K562 (cell line): ENCODE data around the gene FHDC1. TPM values are rescaled to one million over a fixed set of nuclear protein-coding genes. Genes with fewer than 3 reads are reported as not detected.

ENCODE experiments used
- ATAC-seq: fragments of 200-7000 bp; cut with Tn5 transposase; 3 replicates; pipeline ENCODE4 v1.9.1; 2020; ENCODE audit warnings: moderate library complexity
- BruUV-seq: library from RNA; stranded (reverse); fragments of 400-500 nt; replicated peaks from 2 replicates; lab custom pipeline; 2021; lab: Mats Ljungman, UMichigan
- CTCF ChIA-PET: fragments of 300-600 bp; formaldehyde crosslinking; extraction: SDS; loops from one replicate; lab custom pipeline; 2021; ENCODE audit warnings: low intra/inter-chr PET ratio; lab: Yijun Ruan, JAX
- POLR2A ChIA-PET: fragments of 300-600, 350-650 bp; sonication (Branson Sonifier 250); formaldehyde crosslinking; extraction: SDS; loops from one replicate; lab custom pipeline; 2021; ENCODE audit warnings: antibody characterized with exemption, inconsistent platforms; lab: Yijun Ruan, JAX
- DNase-seq, 4 experiments: peaks; one replicate each; pipeline versions ENCODE4 v3.0.0 to v3.0.0-alpha.2; 2011 to 2018; ENCODE audit warnings: low spot score in 3 of 4, mixed read lengths in 3 of 4; ENCODE audit errors: extremely low read depth in 1 of 4
- FAIRE-seq: peaks from 2 replicates; lab custom pipeline; 2011; peaks lifted over from hg19 to GRCh38; lab: Jason Lieb, UNC
- H2AFZ ChIP-seq: 2 replicates; pipeline ENCODE4 v1.6.0; 2011; ENCODE audit warnings: low read depth, low read length, control low read depth, inconsistent platforms
- H3K27ac ChIP-seq: fragments of 200-600 bp; 3 replicates; pipeline ENCODE4 v1.8.0; 2011; ENCODE audit warnings: low read depth, mild to moderate bottlenecking, control low read depth, inconsistent platforms, low read length, moderate library complexity, mixed read lengths; ENCODE audit errors: extremely low read depth
- H3K27me3 ChIP-seq, 2 experiments: fragments of 300-600 bp in 1 of 2; 2 replicates in 1 of 2; 3 replicates in 1 of 2; pipeline versions ENCODE4 v1.6.0 to v1.8.0; 2011; ENCODE audit warnings: inconsistent platforms in 2 of 2, low read length in 2 of 2, mild to moderate bottlenecking in 1 of 2, mixed read lengths in 1 of 2, moderate library complexity in 1 of 2; ENCODE audit not compliant: control insufficient read depth in 2 of 2, insufficient read depth in 2 of 2
- H3K36me3 ChIP-seq: fragments of 300-600 bp; 3 replicates; pipeline ENCODE4 v1.8.0; 2011; ENCODE audit warnings: mild to moderate bottlenecking, low read length, inconsistent platforms; ENCODE audit not compliant: control insufficient read depth, insufficient read depth
- H3K4me1 ChIP-seq, 2 experiments: fragments of 200-600 bp in 1 of 2; replicated peaks in 1 of 2; 2 replicates in 1 of 2; 3 replicates in 1 of 2; pipeline versions ENCODE4 v1.5.1 to v1.8.0; 2011; ENCODE audit warnings: inconsistent platforms in 2 of 2, low read length in 2 of 2, mild to moderate bottlenecking in 1 of 2, mixed read lengths in 1 of 2, moderate library complexity in 1 of 2; ENCODE audit not compliant: control insufficient read depth in 2 of 2, insufficient read depth in 2 of 2
- H3K4me2 ChIP-seq: 2 replicates; pipeline ENCODE4 v1.6.1; 2011; ENCODE audit warnings: low read length, control low read depth, inconsistent platforms, mixed read lengths; ENCODE audit not compliant: insufficient read depth
- H3K4me3 ChIP-seq: fragments of 200-600 bp; sonication (generic), shearing (Covaris generic); 2 replicates; pipeline ENCODE4 v1.5.1; 2016; ENCODE audit warnings: control low read depth, inconsistent platforms
- H3K79me2 ChIP-seq: fragments of 200-600 bp; 3 replicates; pipeline ENCODE4 v1.8.0; 2011; ENCODE audit warnings: low read length, inconsistent platforms; ENCODE audit not compliant: control insufficient read depth, insufficient read depth
- H3K9ac ChIP-seq, 2 experiments: 2 replicates each; pipeline versions ENCODE4 v1.6.0 to v1.6.1; 2011; ENCODE audit warnings: low read depth in 2 of 2, low read length in 2 of 2, control low read depth in 1 of 2, inconsistent platforms in 1 of 2, mild to moderate bottlenecking in 1 of 2, mixed read lengths in 1 of 2; ENCODE audit not compliant: insufficient read depth in 1 of 2
- H3K9me1 ChIP-seq: one replicate; pipeline ENCODE4 v1.6.0; 2011; ENCODE audit warnings: inconsistent platforms, mild to moderate bottlenecking, low read length, moderate library complexity; ENCODE audit not compliant: control insufficient read depth, insufficient read depth
- H3K9me3 ChIP-seq: replicated peaks from 2 replicates; pipeline ENCODE4 v1.5.1; 2011; ENCODE audit warnings: low read depth, low read length, inconsistent platforms; ENCODE audit not compliant: control insufficient read depth, insufficient read depth
- H4K20me1 ChIP-seq: replicated peaks from 2 replicates; pipeline ENCODE4 v1.6.1; 2011; ENCODE audit warnings: low read length, inconsistent platforms, mixed read lengths; ENCODE audit not compliant: control insufficient read depth, insufficient read depth
- AFF4 ChIP-seq: sonication (generic); formaldehyde crosslinking; IDR thresholded peaks from 2 replicates; pipeline ENCODE4 v1.8.0; 2023; ENCODE audit warnings: mild to moderate bottlenecking, missing genetic modification reagents
- CREB3 ChIP-seq: fragments of 450-650 bp; conservative IDR thresholded peaks from 2 replicates; pipeline ENCODE4 v1.6.1; 2016; ENCODE audit warnings: missing genetic modification characterization, low read depth, mild to moderate bottlenecking, missing compliant biosample characterization, moderate library complexity
- FOXA3 ChIP-seq, 2 experiments: fragments of 450-650 bp in 1 of 2; sonication (generic) in 1 of 2; formaldehyde crosslinking; IDR thresholded peaks in 1 of 2; conservative IDR thresholded peaks in 1 of 2; 2 replicates each; pipeline versions ENCODE4 v1.4.0 to v1.8.0; 2020 to 2022; ENCODE audit warnings: mild to moderate bottlenecking in 2 of 2, missing genetic modification reagents in 1 of 2
- GABPB1 ChIP-seq: sonication (generic); formaldehyde crosslinking; IDR thresholded peaks from 2 replicates; pipeline ENCODE4 v1.8.0; 2022; ENCODE audit warnings: mild to moderate bottlenecking, missing genetic modification reagents
- HINFP ChIP-seq: fragments of 450-650 bp; conservative IDR thresholded peaks from 2 replicates; pipeline ENCODE4 v1.6.1; 2016; ENCODE audit warnings: missing genetic modification characterization, low read depth, mild to moderate bottlenecking, control low read depth, missing compliant biosample characterization
- JUND ChIP-seq, 2 experiments: IDR thresholded peaks; 2 replicates in 1 of 2; 3 replicates in 1 of 2; pipeline ENCODE4 v1.6.1; 2011; ENCODE audit warnings: borderline replicate concordance in 2 of 2, low read depth in 2 of 2, low read length in 2 of 2, improper control_type of control experiment in 1 of 2, missing biosample characterization in 1 of 2, missing genetic modification characterization in 1 of 2, missing genetic modification reagents in 1 of 2
- KAT7 ChIP-seq: sonication (generic); formaldehyde crosslinking; IDR thresholded peaks from 2 replicates; pipeline ENCODE4 v1.8.0; 2022; ENCODE audit warnings: missing genetic modification reagents, mild to moderate bottlenecking, borderline replicate concordance
- NFE2 ChIP-seq: IDR thresholded peaks from 2 replicates; pipeline ENCODE4 v1.6.1; 2014; ENCODE audit warnings: antibody characterized with exemption, low read depth
- RCOR1 ChIP-seq, 2 experiments: IDR thresholded peaks; 2 replicates each; pipeline ENCODE4 v1.6.1; 2012; ENCODE audit warnings: low read depth in 2 of 2, low read length in 2 of 2, borderline replicate concordance in 1 of 2, improper control_type of control experiment in 1 of 2
- TCF3 ChIP-seq: sonication (generic); formaldehyde crosslinking; IDR thresholded peaks from 2 replicates; pipeline ENCODE4 v1.4.0; 2020; ENCODE audit warnings: mild to moderate bottlenecking, missing genetic modification reagents
- ZFP36 ChIP-seq: fragments of 150-350 bp; IDR thresholded peaks from 2 replicates; pipeline ENCODE4 v1.6.1; 2018; ENCODE audit warnings: low read length, low read depth; ENCODE audit not compliant: partially characterized antibody
- WGBS: fragments of 100-300 bp; shearing (Covaris generic); methylation state at CpG from one replicate; pipeline ENCODE4 v1.1.6; 2016; ENCODE audit warnings: low coverage, mixed read lengths; ENCODE audit not compliant: insufficient coverage; ENCODE audit errors: missing lambda C conversion rate; 5-methylcytosine and 5-hydroxymethylcytosine counted together
- in situ Hi-C: fragments of 300-500 bp; cut with MboI; formaldehyde crosslinking; loops from 4 replicates; pipeline ENCODE4 v1.15.0; 2018; ENCODE audit warnings: inconsistent platforms, mixed read lengths
- intact Hi-C: fragments of 100-400 bp; cut with micrococcal nuclease; formaldehyde crosslinking; loops from 2 replicates; pipeline ENCODE4 v1.14.2; 2022
- polyA plus RNA-seq, 8 experiments: library from polyadenylated mRNA; depleted of rRNA in 4 of 8; stranded (reverse) in 5 of 8; unstranded in 3 of 8; fragments of >200 nt; fragmentation: Nextera tagmentation in 2 of 8; fragmentation: Illumina TruSeq in 1 of 8; extraction: Ambion mirVana in 2 of 8; extraction: Trizol in 1 of 8; gene quantifications; 2 replicates each; pipeline versions ENCODE4 v1.2.1 to v1.2.3, GENCODE V29; 2011 to 2014; ENCODE audit warnings: inconsistent platforms in 1 of 8, missing spikeins in 1 of 8
- total RNA-seq, 7 experiments: library from RNA; depleted of rRNA in 6 of 7; stranded (reverse); fragments of >200 nt in 6 of 7; fragmentation: Illumina TruSeq in 2 of 7; extraction: Trizol in 2 of 7; gene quantifications; 2 replicates each; pipeline versions ENCODE4 v1.2.1 to v1.2.3, GENCODE V29; 2011 to 2021; ENCODE audit warnings: low replicate concordance in 1 of 7

The FHDC1 gene
- total and polyA plus RNA-seq, 9 of the 15 experiments (the other 6 are each of a cell fraction or from before 2014, with no cell fraction given): 0.01 to 0.43 (median 0.07) TPM

GRCh38 chr4:152956650-152957436 lies 20.7 kb downstream of the FHDC1 start:
- peak; percentile 88 for ATAC-seq
- peak; percentile 75 for FAIRE-seq
- TF ChIP-seq NFE2 (peak; percentile 22; the same call in 1 of the 2 replicates), TCF3 (CRISPR knock-in tag) (0 out of 2 replicates have a peak, but pooled peaks have one; percentile 13), FOXA3 (CRISPR knock-in tag; conservative IDR thresholded peaks at IDR 0.05 in 1 of 2, IDR thresholded peaks at IDR 0.05 in 1 of 2) (peak; percentile 83 to 99), JUND (IDR thresholded peaks at IDR 0.05; ENCODE audit: borderline replicate concordance, low read depth, low read length) (0 out of 2 replicates have a peak, but pooled peaks have one; percentile 6), JUND (tag; IDR thresholded peaks at IDR 0.05; ENCODE audit: borderline replicate concordance, low read depth, low read length) (no peak; the same call in 2 of the 3 replicates), KAT7 (CRISPR knock-in tag) (0 out of 2 replicates have a peak, but pooled peaks have one; percentile 36), ZFP36 (peak; percentile 14), RCOR1 (IDR thresholded peaks at IDR 0.05; ENCODE audit: borderline replicate concordance in 1 of 2, low read depth in 2 of 2, low read length in 2 of 2) (0 out of 4 replicates have a peak, but pooled peaks of 1 of the 2 experiments have one; percentile 28), GABPB1 (CRISPR knock-in tag) (0 out of 2 replicates have a peak, but pooled peaks have one; percentile 13), CREB3 (tag) (no peak), AFF4 (CRISPR knock-in tag) (0 out of 2 replicates have a peak, but pooled peaks have one; percentile 26), HINFP (tag) (no peak)

More at GRCh38 chr4:152956650-152957436, 20.7 kb downstream of the FHDC1 start:
- H3K4me2 ChIP-seq: peak overlapping the region; percentile 45
- H3K79me2 ChIP-seq: no peaks in the 10 kb centered on the region
- H3K9me1 ChIP-seq: no peaks in the 10 kb centered on the region
- no peaks in the 10 kb centered on the region for H3K36me3 ChIP-seq
- H3K9ac ChIP-seq: peak overlapping the region in 1 of 2 experiments; percentile 62; a peak in 1 of 4 replicates
- CTCF ChIA-PET: no interaction called here
- H3K4me1 ChIP-seq: peaks cover 7 to 21% of the 10 kb centered on the region in 2 experiments
- H4K20me1 ChIP-seq: no peaks in the 10 kb centered on the region
- POLR2A ChIA-PET: interaction anchor here (0.7 to 1.5 kb wide), 2 partner anchors 9 to 50 kb away, joined by 3 read pairs; no protein-coding TSS in a partner anchor
- no TSS peak for BruUV-seq
- in situ Hi-C loops (no loop called here), intact Hi-C loops (no loop called here)
- 15% methylated on average over 12 of the region's 12 CpGs for WGBS
- H3K27ac ChIP-seq: no peak overlapping the region
- DNase-seq: peak in 2 of 4 experiments; percentile 33 to 50
- H3K9me3 ChIP-seq: no peaks in the 10 kb centered on the region
- H3K4me3 ChIP-seq: no peak overlapping the region
- peaks cover 0 to 15% of the 10 kb centered on the region in 2 experiments; a peak in 2 of 5 replicates for H3K27me3 ChIP-seq
- peak overlapping the region; percentile 20; the same call in 1 of the 2 replicates for H2AFZ ChIP-seq
